GM15510 (cell line): ENCODE results near the gene CDSN.

Experiments used
- POLR2A ChIP-seq: IDR thresholded peaks from 3 replicates; pipeline ENCODE4 v1.6.1; 2011; ENCODE audit warnings: borderline replicate concordance; ENCODE audit not compliant: insufficient read length; ENCODE audit errors: extremely low read depth

The CDSN gene

DNA sequence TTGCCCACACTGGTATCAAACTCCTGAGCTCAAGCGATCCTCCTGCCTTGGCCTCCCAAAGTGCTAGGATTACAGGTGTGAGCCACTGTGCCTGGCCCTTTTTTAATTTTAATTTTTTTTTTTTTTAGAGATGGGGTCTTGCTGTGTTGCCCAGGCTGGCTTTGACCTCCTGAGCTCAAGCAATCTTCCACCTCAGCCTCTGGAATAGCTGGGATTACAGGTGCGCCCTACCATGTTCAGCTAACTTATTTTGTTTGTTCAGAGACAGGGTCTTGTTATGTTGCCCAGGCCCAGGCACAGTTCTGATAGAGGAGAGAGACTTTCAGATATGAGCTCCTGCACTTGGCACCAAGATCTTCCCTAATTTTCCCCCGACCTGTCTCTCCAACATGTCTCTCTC, 10.5 kb upstream of the CDSN start:
- TF ChIP-seq POLR2A: no peak

GRCh38 chr6:31129130-31129529, 8.9 kb upstream of the CDSN start:
- TF ChIP-seq POLR2A: no peak

- no peak for TF ChIP-seq POLR2A
Measured at GRCh38 chr6:31128093-31128676, 7.9 kb upstream of the CDSN start.

GRCh38 chr6:31126396-31127175, 6.3 kb upstream of the CDSN start:
- no peak for TF ChIP-seq POLR2A

DNA sequence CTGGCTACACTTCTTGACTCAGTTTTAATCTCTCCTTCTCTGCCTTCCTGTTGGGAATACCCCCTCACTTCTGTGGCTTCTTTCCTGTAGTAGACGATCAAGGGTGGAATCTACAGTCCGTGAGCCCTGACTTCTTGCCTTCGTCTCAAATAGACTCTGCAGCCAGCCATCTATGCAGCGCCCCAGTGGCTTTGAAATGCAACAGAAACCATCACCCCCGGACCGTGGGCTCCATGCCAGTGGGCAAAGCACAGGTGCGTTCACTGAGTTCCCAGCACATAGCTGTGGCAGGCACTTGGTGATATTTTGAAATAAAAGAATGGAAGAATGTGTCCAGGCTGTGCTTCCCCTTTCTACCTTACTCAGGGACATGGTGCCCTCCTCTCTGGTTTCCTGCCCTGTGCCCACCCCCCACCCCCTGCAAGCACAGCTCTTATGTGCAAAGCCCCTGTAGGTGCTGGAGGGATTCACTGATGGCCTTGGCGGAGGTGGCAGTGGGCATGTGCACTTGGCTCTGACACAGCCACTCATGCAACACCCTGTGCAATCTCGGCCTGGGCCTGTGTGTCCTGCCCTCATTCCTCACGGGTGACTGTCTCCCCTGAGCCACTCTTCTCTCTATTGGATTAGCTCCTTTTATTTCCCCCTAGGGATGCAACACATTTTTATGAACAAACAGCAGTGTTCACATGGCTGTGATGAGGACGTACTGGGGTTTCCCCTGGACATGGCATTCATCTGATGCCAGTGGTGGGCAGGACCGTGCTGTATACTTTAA, 5.5 kb upstream of the CDSN start:
- no peak for TF ChIP-seq POLR2A

DNA sequence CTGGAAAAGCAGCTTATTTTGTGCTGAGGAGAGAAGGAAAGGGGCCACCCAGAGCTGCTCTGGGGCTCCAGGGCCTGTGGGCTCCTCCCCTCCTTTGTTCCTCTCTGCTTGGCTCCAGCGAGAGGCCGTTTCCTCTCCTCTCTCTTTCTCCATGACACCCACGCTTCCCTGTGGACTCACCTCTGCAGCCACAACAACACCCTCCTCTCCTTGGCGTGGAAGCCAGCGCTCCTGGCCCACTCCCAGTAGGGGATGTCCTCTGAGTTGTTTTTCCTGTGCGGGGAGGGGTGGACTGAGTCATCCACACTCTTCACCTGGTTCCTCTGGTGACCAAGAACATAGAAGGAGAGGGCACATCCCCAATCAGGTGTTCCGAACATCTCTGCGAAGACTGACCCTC, 4.9 kb upstream of the CDSN start:
- no peak for TF ChIP-seq POLR2A

DNA sequence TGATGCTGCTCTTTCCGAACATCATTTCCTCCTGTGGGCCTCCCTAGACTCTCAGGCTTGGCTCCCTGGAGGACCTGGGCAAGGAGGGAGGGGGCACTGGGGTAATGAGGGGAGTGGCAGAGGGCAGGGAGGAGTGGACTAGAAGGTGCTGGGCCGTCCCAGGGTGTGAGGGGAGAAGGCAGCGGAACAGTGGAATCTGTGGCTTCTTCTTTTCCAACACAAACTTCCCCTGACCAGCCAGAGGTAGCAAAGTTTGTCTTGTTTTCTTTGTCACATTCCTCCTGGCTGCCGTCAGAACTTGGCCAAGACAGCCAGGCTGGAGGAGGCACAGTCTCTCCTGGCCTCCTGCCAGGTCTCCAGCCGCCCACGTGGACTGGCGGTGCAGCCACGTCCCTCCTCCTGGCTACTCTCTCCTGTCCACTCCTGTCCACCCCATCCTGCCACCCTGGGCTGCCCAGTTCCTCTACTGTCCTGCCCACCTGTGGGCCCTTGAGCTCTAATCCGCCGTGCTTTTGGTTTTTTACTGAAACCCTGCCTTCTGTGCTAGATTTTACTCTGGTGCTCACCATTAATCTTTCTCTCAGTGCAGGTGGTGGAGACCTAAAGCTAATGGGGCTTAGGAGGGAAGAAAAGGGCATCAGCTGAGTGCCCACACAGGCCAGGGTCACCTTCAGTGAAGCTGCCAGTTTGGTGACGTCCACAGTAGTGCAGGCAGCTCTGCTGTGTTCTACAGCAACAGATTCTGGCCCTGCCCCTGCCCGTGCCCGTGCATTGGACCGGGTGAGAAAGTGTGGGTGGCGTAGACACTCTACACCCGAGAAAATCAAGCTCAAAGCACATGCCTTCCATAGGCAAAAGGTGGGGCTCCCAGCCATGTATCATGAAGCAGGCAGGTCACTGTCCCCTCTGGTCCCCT, 2.8 kb upstream of the CDSN start:
- TF ChIP-seq POLR2A: no peak

DNA sequence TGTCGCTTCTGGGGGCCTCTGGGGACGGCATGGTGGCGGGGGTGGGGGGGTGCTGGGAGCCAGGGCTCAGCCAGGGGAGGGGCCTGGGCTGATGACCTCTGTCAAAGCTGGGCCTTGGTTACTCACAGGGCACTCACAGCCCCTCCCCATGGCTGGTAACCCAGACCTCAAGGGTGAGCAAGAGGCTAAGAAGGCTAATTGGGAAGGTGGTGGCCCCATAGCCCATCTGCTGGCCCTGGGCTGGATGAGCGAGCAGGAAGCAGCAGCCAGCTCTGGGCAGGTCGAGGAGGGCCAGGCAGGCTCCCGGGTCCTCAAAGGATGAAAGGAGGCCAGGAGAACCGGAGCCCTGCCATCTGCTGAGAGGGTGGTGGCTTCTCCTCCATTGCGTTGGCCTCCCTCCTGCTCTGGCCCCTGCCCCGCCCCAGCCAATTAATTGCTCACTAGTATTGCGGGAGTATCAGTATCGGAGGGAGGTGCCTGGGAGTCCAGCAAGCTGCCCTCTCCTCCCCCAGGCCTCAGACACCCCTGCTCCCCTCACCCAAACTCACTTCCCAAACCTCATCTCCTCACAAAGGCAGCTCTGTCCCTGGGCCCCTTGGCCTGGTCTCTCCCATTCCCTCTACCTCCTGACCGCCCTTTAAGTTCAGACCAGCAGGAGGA, 1.0 kb upstream of the CDSN start:
- TF ChIP-seq POLR2A: no peak

GRCh38 chr6:31118178-31118577, 2.1 kb downstream of the CDSN start:
- no peak for TF ChIP-seq POLR2A

DNA sequence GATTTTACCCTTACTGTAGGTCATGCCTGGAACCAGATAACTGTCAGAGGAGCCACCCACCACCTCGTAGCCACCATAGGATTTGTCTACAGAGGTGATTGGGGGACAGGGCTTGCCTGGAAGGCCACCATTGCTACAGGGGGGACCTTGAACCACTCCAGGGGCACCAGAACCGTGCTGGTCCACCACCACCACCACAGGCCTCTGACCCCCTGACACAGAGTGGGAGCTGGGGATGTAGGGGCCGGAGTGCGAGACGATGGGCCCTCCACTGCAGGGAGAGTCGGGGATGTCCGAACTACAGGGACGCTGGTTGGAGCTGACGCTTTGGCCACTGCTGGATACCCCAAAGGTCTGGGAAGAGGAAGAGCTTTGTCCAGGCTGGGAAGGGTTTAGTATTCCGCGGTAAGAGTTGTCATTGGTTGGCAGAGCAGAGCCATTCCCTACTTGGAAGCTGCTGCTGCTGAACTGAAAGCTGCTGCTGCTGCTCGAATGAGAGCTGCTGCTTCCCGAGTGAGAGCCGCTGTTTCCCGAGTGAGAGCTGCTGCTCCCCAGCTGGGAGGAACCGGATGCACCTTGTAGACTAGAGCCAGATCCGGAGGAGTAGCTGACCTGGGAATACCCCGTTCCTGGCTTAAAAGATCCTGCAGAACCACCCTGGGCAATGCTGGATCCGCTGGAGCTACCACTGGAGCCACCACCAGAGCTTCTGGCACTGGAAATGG, 3.4 kb downstream of the CDSN start:
- no peak for TF ChIP-seq POLR2A

DNA sequence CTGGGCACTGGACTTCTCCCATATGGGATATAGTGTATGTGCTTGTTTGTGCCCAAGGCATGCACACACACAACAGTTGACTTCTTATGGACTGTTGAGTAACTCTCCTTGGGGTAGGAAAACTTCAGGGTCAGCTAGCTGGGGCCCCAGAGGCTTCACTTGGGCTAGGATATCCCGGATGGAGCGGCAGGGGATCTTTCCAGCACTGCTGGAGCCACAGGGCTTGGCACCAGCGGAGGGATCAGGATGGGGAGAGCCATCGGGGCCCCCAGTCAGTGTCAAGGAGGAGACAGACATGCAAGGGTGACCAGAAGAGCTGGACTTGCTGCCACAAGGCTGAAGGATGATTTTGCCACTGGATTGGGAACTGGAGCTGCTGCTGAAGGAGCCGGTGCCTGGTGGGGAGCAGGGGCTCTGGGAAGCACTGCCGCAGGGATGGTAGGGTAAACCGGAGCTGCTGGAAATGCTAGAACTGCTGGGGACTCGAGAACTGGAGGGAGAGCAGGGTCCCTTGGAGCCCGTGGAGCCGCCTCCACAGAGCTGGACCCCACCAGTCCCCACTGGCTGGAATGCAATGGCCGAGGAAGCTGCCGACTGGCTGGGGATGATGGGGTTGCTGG, 4.2 kb downstream of the CDSN start:
- no peak for TF ChIP-seq POLR2A

DNA sequence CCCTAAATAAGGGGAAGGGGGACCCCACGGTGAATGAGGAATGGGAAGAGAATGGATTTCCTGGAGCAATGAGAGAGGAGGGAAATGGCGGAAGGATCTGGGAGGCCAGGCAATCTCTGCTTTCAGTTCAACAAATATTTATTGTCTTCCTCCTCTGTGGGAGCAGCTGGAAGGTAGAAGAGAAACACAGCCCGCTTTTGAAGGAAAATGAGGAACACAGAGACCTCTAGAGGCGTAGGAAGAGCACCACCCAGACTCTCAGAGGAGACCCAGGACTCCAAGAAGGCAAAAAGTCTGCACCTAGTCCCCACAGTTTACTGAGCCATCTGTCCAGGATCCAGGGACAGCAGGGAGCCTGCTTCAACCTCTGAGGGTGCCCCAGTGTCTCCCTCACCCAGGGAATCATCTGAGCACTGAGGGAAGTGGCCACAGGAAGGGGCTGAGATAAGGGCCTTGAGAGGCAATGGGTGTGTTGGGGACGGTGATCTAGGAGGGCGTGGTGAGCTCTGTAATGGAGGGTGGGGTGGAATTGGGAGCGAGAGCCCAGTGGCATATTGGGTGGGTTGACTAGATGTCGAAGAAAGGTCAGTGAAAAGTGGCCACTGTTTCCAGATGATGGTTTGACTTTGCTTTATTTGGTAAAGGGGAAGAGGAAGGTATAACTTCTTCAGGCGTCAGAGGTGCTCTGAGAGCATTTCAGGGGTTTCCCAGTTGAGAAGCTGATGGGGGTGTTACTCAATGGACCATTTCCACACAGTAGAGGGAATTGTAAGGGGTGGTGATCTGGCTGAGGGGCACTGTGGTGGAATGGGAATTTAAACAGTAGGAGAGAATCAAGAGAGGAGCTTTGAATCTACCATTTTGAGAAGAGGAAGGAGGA, 5.0 kb downstream of the CDSN start:
- TF ChIP-seq POLR2A: no peak
